ENCODE data around the gene CREBBP.

CREBBP gene

DNA sequence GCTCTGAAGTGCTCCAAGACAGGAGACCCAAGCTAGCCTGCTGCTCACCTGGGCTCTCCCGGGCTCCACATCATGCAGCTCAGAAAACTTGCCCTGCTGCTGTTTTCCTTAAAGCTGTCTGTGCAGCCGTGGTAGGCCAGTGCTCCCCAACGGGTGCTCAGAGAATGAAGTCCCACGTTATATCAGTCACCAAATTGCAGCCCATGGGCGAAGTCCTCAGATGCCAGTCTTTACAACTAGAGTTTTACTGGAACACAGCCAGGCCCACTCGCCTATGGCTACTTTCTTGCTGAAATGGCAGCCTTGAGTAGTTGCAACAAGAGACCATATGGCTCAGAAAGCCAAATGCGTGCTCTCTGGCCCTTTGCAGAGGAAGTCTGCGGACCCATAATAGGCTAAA, 6.3 kb downstream of the CREBBP start:
- no peak for DNase-seq (ENCODE audit: insufficient read length, low spot score)
- no peak for TF ChIP-seq CTCF (IDR thresholded peaks at IDR 0.05; ENCODE audit: insufficient read depth, missing control alignments)
- FAIRE-seq, result no peak

DNA sequence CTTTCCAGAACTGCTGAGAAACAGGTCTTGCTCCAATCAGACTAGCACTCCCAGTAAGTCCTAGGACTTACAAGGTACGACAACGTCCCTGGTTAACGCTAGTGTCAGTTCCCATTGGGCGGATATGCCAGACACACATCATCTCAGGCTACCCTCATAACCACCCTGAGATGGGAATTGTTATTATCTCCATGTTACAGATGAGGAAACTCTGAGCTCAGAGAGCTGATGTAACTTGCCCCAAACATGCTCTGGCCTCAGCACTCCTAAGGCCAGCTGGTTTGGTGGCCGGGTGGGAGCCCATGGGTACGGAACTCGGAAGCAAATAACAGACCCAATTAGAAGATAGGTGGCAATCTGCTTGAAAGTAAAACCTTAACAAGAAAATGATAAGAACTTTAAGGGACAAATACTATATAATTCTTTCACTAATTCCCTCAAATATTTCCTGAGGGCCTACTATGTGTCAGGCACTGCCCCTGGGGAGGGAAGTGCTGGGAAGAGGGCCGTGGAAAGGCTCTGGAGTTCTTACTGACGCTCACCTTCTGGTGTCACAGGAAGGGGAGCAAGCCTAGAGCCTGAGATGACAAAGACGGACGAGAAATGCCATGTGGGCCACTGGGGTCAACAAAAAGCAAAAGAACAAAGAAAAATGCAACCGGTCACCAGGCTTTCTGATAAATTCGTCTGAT, 6.9 kb downstream of the CREBBP start:
- DNase-seq (ENCODE audit: insufficient read length, low spot score) (no peak), FAIRE-seq (no peak)
- TF ChIP-seq CTCF (IDR thresholded peaks at IDR 0.05; ENCODE audit: insufficient read depth, missing control alignments), result no peak

GRCh38 chr16:3872216-3872895, 8.2 kb downstream of the CREBBP start:
- TF ChIP-seq CTCF (IDR thresholded peaks at IDR 0.05; ENCODE audit: insufficient read depth, missing control alignments), result no peak
- FAIRE-seq (no peak), DNase-seq (ENCODE audit: insufficient read length, low spot score) (no peak)

DNA sequence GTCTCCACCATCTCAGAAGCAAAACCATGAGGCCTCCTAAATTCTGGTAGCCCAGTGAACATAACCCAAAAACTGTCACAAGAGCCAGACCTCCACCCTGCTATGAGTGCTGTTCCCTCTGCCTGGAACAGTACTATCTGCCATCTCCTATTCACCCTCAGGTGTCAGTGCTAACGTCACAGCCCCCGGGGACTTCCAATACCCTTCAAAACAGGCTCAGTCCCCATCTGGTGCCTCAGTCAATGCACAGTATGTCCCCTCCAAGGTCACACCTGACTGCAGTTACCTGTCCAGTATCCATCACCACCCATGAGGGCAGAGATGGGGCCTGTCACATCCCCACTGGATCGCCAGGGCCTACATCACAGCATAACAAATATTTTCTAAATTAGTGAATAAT, 11.5 kb downstream of the CREBBP start:
- no peak for DNase-seq (ENCODE audit: insufficient read length, low spot score)
- no peak for TF ChIP-seq CTCF (IDR thresholded peaks at IDR 0.05; ENCODE audit: insufficient read depth, missing control alignments)
- FAIRE-seq, result no peak

GRCh38 chr16:3868556-3868955, 12.0 kb downstream of the CREBBP start:
- FAIRE-seq (no peak), DNase-seq (ENCODE audit: insufficient read length, low spot score) (no peak)
- TF ChIP-seq CTCF (IDR thresholded peaks at IDR 0.05; ENCODE audit: insufficient read depth, missing control alignments), result no peak

- DNase-seq (ENCODE audit: insufficient read length, low spot score), result no peak
- no peak for TF ChIP-seq CTCF (IDR thresholded peaks at IDR 0.05; ENCODE audit: insufficient read depth, missing control alignments)
- FAIRE-seq, result no peak
Measured at GRCh38 chr16:3866703-3867431, 13.6 kb downstream of the CREBBP start.
